ENCODE data around the gene DOK6. TPM values are rescaled to one million over a fixed set of nuclear protein-coding genes. Genes with fewer than 3 reads are reported as not detected.
A peak's percentile ranks its signal among the peaks of the same experiment; 100 is the strongest.

Gene DOK6
- total and polyA plus RNA-seq, 5 experiments from 2014 or later: 0.02 to 0.12 (median 0.06) TPM; not detected in 2

DNA sequence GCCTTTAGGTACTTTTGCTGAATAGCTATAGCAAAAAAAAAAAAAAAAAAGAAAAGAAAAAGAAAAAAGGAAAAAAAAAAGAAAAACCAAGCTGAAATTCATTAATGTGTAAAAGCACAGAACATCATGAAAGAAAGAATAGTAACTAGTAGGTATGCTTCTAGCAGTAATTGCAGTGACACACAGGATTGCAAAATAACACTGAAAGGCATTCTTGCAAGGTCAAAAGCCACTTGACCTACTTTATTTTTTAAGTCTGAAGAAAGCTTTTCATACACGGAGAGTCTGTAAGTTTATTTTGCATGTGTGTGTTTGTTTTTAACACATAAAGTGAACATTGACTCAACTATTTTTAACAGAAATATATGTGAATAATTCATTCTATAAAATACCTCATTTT is 54.4 kb downstream of the DOK6 start:
- ATAC-seq: no peak
- POLR2A ChIA-PET: no interaction called here
- no peak for DNase-seq
- Mint-ChIP-seq H3K9me3 (peaks cover 0 to 4% (median 0%) of the 10 kb centered on the region in 9 donors), H3K4me1 (no peaks in the 10 kb centered on the region), H3K4me3 (no peak overlapping the region), H3K36me3 (no peaks in the 10 kb centered on the region), H3K27ac (no peak overlapping the region), H3K27me3 (no peaks in the 10 kb centered on the region)

DNA sequence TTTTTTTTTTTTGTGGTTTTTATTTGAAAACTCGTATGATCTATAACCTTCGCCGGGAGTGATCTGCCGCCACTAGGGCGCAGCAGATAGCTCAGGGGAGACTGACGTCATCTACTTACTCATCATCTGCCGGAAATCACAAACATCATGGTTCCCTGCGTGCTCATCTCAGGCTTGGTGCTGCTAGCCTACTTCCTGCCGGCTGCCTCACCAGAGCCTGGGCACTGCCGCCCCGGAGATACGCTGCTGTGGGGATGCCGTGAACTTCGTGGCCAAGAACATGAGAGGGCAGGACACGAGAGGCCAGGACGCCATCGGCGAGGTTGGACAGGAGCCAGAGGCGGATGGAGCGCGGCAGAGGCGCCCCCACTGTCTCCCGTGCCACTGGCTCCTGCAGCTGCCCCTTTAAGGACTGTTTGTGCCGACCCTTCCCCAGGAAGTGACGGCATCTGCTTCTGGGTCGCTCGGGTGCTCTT is 68.8 kb downstream of the DOK6 start:
- ATAC-seq (peak in 1 of 2 donors; percentile 42), DNase-seq (peak in 3 of 10 donors; percentile 0 to 18 (median 2))
- Mint-ChIP-seq H3K36me3 (no peaks in the 10 kb centered on the region), H3K4me1 (peaks cover 0 to 6% (median 2%) of the 10 kb centered on the region in 4 donors), H3K27ac (peak overlapping the region in 1 of 10 donors; percentile 29), H3K27me3 (peaks cover 0 to 1% (median 0%) of the 10 kb centered on the region in 5 donors), H3K4me3 (no peak overlapping the region), H3K9me3 (peaks cover 0 to 4% (median 0%) of the 10 kb centered on the region in 9 donors)
- POLR2A ChIA-PET: no interaction called here

DNA sequence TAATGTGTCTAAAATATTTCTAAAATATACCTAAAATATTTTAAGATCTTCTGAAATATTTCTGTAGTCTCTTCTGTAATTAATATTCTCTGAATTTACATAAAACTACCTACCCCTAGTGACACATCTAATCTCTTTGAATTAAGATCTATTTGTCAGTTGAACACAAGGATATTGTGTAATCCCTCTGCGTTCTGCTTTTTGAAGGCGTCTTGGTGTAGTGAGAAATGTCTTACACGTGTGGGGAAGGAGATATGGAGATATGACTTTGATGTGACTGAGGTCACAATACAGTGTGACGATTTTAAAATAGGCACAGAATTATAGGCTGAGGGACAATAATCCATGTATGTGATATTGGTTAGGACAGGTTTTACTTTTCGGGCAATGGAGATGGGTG is 79.8 kb downstream of the DOK6 start:
- Mint-ChIP-seq H3K9me3 (no peaks in the 10 kb centered on the region), H3K4me1 (no peaks in the 10 kb centered on the region), H3K27ac (no peak overlapping the region), H3K36me3 (no peaks in the 10 kb centered on the region), H3K27me3 (peaks cover 0 to 13% (median 10%) of the 10 kb centered on the region in 5 donors), H3K4me3 (no peak overlapping the region)
- DNase-seq (no peak), ATAC-seq (no peak)
- POLR2A ChIA-PET: no interaction called here

DNA sequence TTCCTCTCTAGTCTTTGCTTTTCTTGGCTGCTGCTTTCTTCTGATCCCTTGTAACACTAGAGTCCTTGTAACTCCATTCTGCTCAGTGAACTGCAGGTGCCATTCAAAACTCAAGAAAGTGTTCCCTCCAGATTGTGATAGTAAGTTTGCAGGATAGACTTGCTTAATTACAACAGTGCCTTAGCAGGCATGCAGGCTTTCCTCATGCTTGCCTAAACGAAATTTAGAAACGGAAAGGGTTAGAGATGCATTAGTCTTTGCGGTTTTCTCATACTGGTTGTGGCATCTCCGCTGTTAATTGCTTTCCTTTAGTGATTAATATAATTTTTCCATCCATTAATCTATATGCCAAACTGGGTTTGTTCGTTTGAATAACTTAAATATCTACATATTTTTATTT is 82.9 kb downstream of the DOK6 start:
- ATAC-seq: no peak
- Mint-ChIP-seq H3K4me1 (no peaks in the 10 kb centered on the region), H3K27ac (no peak overlapping the region), H3K27me3 (peaks cover 2 to 15% (median 12%) of the 10 kb centered on the region in 5 donors), H3K4me3 (no peak overlapping the region), H3K9me3 (peaks cover 0 to 9% (median 3%) of the 10 kb centered on the region in 9 donors), H3K36me3 (peaks cover 0 to 4% (median 0%) of the 10 kb centered on the region in 3 donors)
- POLR2A ChIA-PET: no interaction called here
- DNase-seq: no peak

DNA sequence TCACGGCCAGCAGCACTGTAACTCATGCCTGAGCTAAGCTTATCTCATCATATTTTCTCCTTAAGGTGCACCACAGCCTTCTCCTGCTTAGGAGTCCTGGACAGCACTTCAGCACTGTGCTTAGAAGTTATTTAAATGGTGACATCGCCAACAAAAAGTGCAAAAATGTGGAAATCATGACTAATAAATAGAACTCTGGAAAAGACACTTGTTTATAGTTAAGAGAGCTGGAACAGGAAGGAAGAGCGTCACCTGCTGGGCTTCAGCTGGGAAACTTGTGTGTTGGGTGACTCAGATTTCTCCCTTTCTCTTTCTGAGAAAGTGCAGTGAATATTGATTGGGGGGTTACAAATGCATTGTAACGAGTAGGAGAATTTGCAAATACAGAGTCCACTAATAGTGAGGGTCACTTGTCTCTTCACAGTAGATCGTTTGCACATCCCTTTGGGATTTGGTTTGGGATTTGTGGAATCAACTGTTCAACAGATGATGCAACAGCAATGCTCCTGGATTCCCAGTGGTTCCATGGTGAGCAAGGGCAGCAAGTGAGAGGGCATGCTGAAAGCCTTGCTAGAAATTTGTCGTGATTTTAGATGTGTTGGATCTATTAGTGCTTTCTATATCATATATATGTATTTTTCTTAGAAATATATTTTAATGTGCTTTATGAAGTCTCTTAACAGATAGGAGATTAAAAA is 84.2 kb downstream of the DOK6 start:
- no peak overlapping the region for H3K4me3 Mint-ChIP-seq
- POLR2A ChIA-PET: no interaction called here

DNA sequence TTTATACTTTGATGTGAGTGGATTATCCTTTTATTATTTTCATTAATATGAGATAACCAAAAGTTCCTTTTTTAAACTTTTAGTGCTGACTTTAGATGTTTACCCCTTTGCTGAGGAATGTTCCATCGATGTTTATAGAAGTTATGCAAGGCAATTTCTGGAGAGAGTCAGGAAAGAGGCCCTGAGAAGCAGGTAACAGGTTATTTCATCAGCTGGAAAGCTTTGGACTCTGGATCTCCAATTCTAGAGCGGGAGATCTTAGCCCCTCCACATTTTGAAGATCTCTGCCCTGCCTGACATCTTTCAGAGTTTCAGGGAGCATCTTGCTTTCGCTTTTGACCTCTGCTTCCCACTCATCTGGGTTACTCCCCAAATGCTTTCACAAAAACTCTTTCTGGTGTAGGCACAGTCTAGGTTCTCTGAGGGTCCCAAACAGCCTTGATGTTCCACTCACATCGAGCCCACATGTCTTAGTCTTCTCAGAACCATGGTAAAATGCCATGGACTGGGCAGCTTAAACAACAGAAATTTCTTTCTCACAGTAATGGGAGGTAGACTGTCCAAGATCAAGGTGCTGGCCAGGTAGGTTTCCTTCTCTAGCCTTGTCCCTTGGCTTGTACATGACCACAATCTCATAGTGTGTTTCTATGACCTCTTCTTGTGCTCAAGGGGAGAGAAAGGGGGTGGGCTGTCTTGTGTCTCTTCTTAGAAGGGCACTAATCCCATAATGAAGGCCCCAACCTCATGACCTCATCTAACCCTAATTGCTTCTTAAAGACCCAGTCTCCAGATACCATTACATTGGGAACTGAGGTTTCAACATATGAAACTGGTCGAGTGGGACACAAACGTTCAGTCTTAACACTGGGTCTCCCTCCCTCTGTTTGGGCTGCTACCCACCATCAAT is 87.1 kb downstream of the DOK6 start:
- Mint-ChIP-seq H3K36me3 (peaks cover 0 to 6% (median 0%) of the 10 kb centered on the region in 3 donors), H3K9me3 (peaks cover 0 to 11% (median 4%) of the 10 kb centered on the region in 9 donors), H3K4me3 (no peak overlapping the region), H3K4me1 (no peaks in the 10 kb centered on the region), H3K27ac (no peak overlapping the region), H3K27me3 (peaks cover 2 to 15% (median 8%) of the 10 kb centered on the region in 5 donors)
- DNase-seq (no peak), ATAC-seq (no peak)
- POLR2A ChIA-PET: no interaction called here

More for the DNA sequence above, 84.2 kb downstream of the DOK6 start:
- peaks cover 0 to 11% (median 4%) of the 10 kb centered on the region in 9 donors for H3K9me3 Mint-ChIP-seq
- H3K4me1 Mint-ChIP-seq: no peaks in the 10 kb centered on the region
- H3K27me3 Mint-ChIP-seq: peaks cover 2 to 15% (median 10%) of the 10 kb centered on the region in 5 donors
- DNase-seq (no peak), ATAC-seq (no peak)
- no peak overlapping the region for H3K27ac Mint-ChIP-seq
- peaks cover 0 to 6% (median 0%) of the 10 kb centered on the region in 3 donors for H3K36me3 Mint-ChIP-seq

DNA sequence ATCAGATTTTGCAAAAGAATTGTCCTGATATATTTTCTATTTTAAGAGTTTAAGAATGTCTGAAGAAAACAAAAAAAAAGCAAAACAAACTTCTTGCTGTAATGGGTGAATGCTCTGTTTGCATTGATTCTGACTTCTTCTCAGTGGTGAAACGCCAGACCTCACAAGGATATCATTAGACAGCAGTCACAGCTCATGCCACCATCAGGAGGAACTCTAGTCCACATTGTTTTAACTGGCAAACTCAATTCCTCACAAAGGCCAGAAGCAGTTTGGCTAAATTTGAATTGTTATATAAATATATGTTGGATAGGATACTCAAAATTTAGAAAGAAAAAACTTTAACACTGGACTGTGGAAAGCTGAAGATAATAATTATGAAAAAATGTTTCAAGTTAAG is 89.4 kb downstream of the DOK6 start:
- H3K27me3 Mint-ChIP-seq: peaks cover 2 to 9% (median 4%) of the 10 kb centered on the region in 5 donors
- H3K36me3 Mint-ChIP-seq: peaks cover 0 to 6% (median 0%) of the 10 kb centered on the region in 3 donors
- DNase-seq (no peak), ATAC-seq (no peak)
- H3K27ac Mint-ChIP-seq: no peak overlapping the region
- peaks cover 0 to 11% (median 4%) of the 10 kb centered on the region in 9 donors for H3K9me3 Mint-ChIP-seq
- H3K4me1 Mint-ChIP-seq: no peaks in the 10 kb centered on the region
- POLR2A ChIA-PET: no interaction called here
- H3K4me3 Mint-ChIP-seq: no peak overlapping the region

DNA sequence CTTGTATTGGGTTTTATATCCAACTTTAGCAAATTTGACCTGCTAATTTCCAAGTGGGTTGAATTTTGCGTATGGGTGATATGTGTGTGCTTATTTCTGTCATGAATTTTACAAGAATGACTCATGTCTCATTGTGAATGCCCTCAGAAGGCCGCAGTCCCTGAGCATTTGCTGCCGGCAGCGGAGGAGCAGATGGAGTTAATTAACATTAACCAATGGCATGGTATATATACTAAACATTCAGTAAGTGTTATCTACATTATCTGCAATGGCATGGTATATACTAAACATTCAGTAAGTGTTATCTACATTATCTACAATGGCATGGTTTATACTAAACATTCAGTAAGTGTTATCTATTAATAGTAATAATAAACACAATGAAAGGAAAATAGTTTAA is 90.1 kb downstream of the DOK6 start:
- DNase-seq (no peak), ATAC-seq (no peak)
- POLR2A ChIA-PET: no interaction called here
- peaks cover 0 to 6% (median 0%) of the 10 kb centered on the region in 3 donors for H3K36me3 Mint-ChIP-seq
- H3K4me1 Mint-ChIP-seq: no peaks in the 10 kb centered on the region
- peaks cover 0 to 7% (median 2%) of the 10 kb centered on the region in 5 donors for H3K27me3 Mint-ChIP-seq
- no peak overlapping the region for H3K4me3 Mint-ChIP-seq
- H3K9me3 Mint-ChIP-seq: peaks cover 0 to 11% (median 4%) of the 10 kb centered on the region in 9 donors
- no peak overlapping the region for H3K27ac Mint-ChIP-seq

DNA sequence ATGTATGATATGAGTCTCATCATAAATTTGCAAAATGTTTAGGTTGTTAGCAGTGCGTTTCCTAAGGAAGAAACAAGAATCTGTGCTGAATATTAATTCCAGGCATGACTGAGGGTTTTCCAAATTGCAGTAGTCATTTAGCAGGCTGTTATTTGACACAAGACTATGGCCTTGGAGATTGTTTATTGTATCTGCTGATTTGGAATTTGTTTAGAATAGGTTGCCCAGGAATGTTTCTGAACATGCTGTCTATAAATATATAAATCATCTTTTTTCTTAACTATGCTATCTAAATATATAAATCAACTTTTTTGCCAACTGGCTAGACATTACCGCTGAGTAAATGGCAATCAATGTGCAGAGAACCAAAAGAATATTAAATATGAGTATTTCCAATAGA is 90.9 kb downstream of the DOK6 start:
- Mint-ChIP-seq H3K4me1 (no peaks in the 10 kb centered on the region), H3K27ac (no peak overlapping the region), H3K9me3 (peaks cover 0 to 15% (median 4%) of the 10 kb centered on the region in 9 donors), H3K36me3 (peaks cover 0 to 9% (median 2%) of the 10 kb centered on the region in 3 donors), H3K27me3 (peaks cover 0 to 7% (median 3%) of the 10 kb centered on the region in 5 donors), H3K4me3 (no peak overlapping the region)
- no peak for ATAC-seq
- POLR2A ChIA-PET: no interaction called here
- no peak for DNase-seq

DNA sequence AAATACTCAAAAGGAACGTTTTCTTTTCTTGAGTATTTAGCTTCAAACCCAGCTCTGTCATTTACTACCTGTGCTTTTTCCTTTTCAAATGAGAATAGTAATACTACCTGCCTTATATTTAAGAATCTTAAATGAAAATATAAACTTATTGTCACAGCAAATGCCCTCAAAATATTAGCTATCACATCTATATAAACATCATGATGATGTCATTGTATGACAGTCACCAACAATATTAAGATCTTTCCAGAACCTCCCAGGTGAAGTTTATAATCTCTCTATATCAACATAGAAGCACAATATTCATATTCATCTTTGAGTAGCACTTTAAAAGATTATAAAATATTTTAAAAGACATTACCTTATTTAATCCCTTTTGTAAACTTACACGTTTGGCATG is 92.2 kb downstream of the DOK6 start:
- no peak overlapping the region for H3K27ac Mint-ChIP-seq
- POLR2A ChIA-PET: no interaction called here
- DNase-seq: no peak
- no peaks in the 10 kb centered on the region for H3K4me1 Mint-ChIP-seq
- ATAC-seq: no peak
- H3K27me3 Mint-ChIP-seq: peaks cover 0 to 4% (median 3%) of the 10 kb centered on the region in 5 donors
- no peak overlapping the region for H3K4me3 Mint-ChIP-seq
- H3K9me3 Mint-ChIP-seq: peaks cover 0 to 14% (median 4%) of the 10 kb centered on the region in 9 donors
- H3K36me3 Mint-ChIP-seq: peaks cover 0 to 11% (median 2%) of the 10 kb centered on the region in 3 donors

DNA sequence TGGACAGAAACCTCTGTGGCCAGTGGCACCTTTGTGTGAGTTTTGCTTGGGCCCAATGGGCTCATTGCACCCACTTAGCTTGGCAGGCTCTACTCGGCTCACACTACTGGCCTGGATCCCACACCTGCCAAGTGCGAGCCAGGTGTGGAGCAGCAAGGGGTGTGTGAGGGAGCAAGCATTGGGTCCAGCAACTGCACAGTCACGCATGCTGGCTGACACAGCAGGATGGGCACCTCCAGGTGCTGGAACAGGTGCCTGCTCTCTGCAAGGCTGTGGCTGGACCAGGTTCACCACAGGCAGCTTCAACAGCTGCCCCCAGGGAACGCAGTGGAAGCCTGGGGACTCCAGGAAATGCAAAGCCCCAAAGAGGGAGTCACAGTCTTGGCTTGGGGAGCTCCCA is 94.2 kb downstream of the DOK6 start:
- peaks cover 0 to 4% (median 0%) of the 10 kb centered on the region in 9 donors for H3K9me3 Mint-ChIP-seq
- POLR2A ChIA-PET: no interaction called here
- H3K4me3 Mint-ChIP-seq: no peak overlapping the region
- H3K4me1 Mint-ChIP-seq: no peaks in the 10 kb centered on the region
- DNase-seq: no peak
- H3K36me3 Mint-ChIP-seq: peaks cover 0 to 4% (median 2%) of the 10 kb centered on the region in 3 donors
- peaks cover 0 to 3% (median 0%) of the 10 kb centered on the region in 5 donors for H3K27me3 Mint-ChIP-seq
- no peak overlapping the region for H3K27ac Mint-ChIP-seq
- no peak for ATAC-seq

DNA sequence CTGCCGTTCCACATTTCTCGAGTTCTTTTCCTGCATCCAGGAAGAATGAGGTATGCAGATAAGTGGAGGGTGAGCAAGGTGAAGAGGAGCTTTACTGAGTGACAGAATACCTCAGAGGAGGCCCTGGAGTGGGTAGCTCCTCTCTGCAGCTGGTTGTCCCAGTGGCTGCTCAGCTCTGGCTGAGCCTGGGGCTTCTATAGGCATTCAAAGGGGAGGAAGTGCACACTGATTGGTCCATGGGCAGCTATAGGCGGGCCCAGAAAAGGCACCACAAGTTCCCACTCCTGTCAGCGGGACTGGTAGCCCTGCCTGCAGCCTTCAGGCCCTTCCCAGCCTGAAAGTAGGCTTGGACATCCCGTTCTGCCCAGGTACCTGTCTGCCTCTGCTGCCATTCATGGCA is 94.7 kb downstream of the DOK6 start:
- DNase-seq (no peak), ATAC-seq (no peak)
- Mint-ChIP-seq H3K4me3 (no peak overlapping the region), H3K9me3 (peaks cover 0 to 4% (median 0%) of the 10 kb centered on the region in 9 donors), H3K36me3 (peaks cover 0 to 4% (median 2%) of the 10 kb centered on the region in 3 donors), H3K4me1 (no peaks in the 10 kb centered on the region), H3K27ac (no peak overlapping the region), H3K27me3 (peaks cover 0 to 5% (median 1%) of the 10 kb centered on the region in 5 donors)
- POLR2A ChIA-PET: no interaction called here

Data from naive thymus-derived CD8-positive, alpha-beta T cell (primary cell).